ENCODE data around the gene BICDL2.

The BICDL2 gene

GRCh38 chr16:3070608-3071111 is 33.9 kb upstream of the BICDL2 start:
- TF ChIP-seq SIN3A (IDR thresholded peaks at IDR 0.05; ENCODE audit: borderline replicate concordance, insufficient read depth, low read length) (no peak), TAF1 (IDR thresholded peaks at IDR 0.05; ENCODE audit: borderline replicate concordance, insufficient read depth, low read length) (no peak), REST (IDR thresholded peaks at IDR 0.05; ENCODE audit: insufficient read depth in 1 of 2, low read depth in 2 of 2, low read length in 2 of 2) (no peak), FOXP2 (optimal IDR thresholded peaks at IDR 0.05; ENCODE audit: borderline replicate concordance, extremely low read depth, extremely low read length, insufficient read depth) (no peak), POLR2AphosphoS5 (IDR thresholded peaks at IDR 0.05; ENCODE audit: low read depth, low read length) (no peak)

- TF ChIP-seq POLR2AphosphoS5 (IDR thresholded peaks at IDR 0.05; ENCODE audit: low read depth, low read length) (no peak), TAF1 (IDR thresholded peaks at IDR 0.05; ENCODE audit: borderline replicate concordance, insufficient read depth, low read length) (no peak), REST (IDR thresholded peaks at IDR 0.05; ENCODE audit: insufficient read depth in 1 of 2, low read depth in 2 of 2, low read length in 2 of 2) (no peak), FOXP2 (optimal IDR thresholded peaks at IDR 0.05; ENCODE audit: borderline replicate concordance, extremely low read depth, extremely low read length, insufficient read depth) (no peak), SIN3A (IDR thresholded peaks at IDR 0.05; ENCODE audit: borderline replicate concordance, insufficient read depth, low read length) (no peak)
Observed at GRCh38 chr16:3068487-3068886, 31.7 kb upstream of the BICDL2 start.

GRCh38 chr16:3066440-3066748 is 29.6 kb upstream of the BICDL2 start:
- TF ChIP-seq FOXP2 (optimal IDR thresholded peaks at IDR 0.05; ENCODE audit: borderline replicate concordance, extremely low read depth, extremely low read length, insufficient read depth), result no peak
- TF ChIP-seq TAF1 (IDR thresholded peaks at IDR 0.05; ENCODE audit: borderline replicate concordance, insufficient read depth, low read length), result no peak
- no peak for TF ChIP-seq POLR2AphosphoS5 (IDR thresholded peaks at IDR 0.05; ENCODE audit: low read depth, low read length)
- no peak for TF ChIP-seq REST (IDR thresholded peaks at IDR 0.05; ENCODE audit: insufficient read depth in 1 of 2, low read depth in 2 of 2, low read length in 2 of 2)
- TF ChIP-seq SIN3A (IDR thresholded peaks at IDR 0.05; ENCODE audit: borderline replicate concordance, insufficient read depth, low read length), result no peak

GRCh38 chr16:3065742-3066439 is 29.1 kb upstream of the BICDL2 start:
- no peak for TF ChIP-seq FOXP2 (optimal IDR thresholded peaks at IDR 0.05; ENCODE audit: borderline replicate concordance, extremely low read depth, extremely low read length, insufficient read depth)
- no peak for TF ChIP-seq POLR2AphosphoS5 (IDR thresholded peaks at IDR 0.05; ENCODE audit: low read depth, low read length)
- TF ChIP-seq REST (IDR thresholded peaks at IDR 0.05; ENCODE audit: insufficient read depth in 1 of 2, low read depth in 2 of 2, low read length in 2 of 2), result no peak
- no peak for TF ChIP-seq SIN3A (IDR thresholded peaks at IDR 0.05; ENCODE audit: borderline replicate concordance, insufficient read depth, low read length)

All from PFSK-1 (cell line).